SK-N-SH treated with all-trans-retinoic acid at 6 μM for 48 hours (cell line): ENCODE data around the gene PRKAG2.

ENCODE experiments used
- ATAC-seq: fragments of 200-7000 bp; cut with Tn5 transposase; 3 replicates; pipeline ENCODE4 v1.9.1; 2020; ENCODE audit warnings: mild to moderate bottlenecking, moderate library complexity
- ARNTL ChIP-seq: fragments of 450-650 bp; formaldehyde crosslinking; IDR thresholded peaks from 2 replicates; pipeline ENCODE4 v1.5.0; 2020; ENCODE audit warnings: low read depth, mild to moderate bottlenecking, moderate library complexity, borderline replicate concordance
- BACH2 ChIP-seq: fragments of 250-450 bp; sonication (Bioruptor Pico); IDR thresholded peaks from 2 replicates; pipeline ENCODE4 v1.9.0; 2021; ENCODE audit warnings: mild to moderate bottlenecking, borderline replicate concordance
- CSDC2 ChIP-seq: fragments of 250-450 bp; sonication (Bioruptor Pico); IDR thresholded peaks from 2 replicates; pipeline ENCODE4 v1.5.0; 2020; ENCODE audit warnings: mild to moderate bottlenecking, moderate library complexity
- CSRNP3 ChIP-seq: fragments of 250-450 bp; sonication (Bioruptor Pico); IDR thresholded peaks from 2 replicates; pipeline ENCODE4 v1.5.1; 2021; ENCODE audit warnings: mild to moderate bottlenecking, moderate library complexity
- ESRRG ChIP-seq: fragments of 250-450 bp; sonication (Bioruptor Pico); IDR thresholded peaks from 2 replicates; pipeline ENCODE4 v1.6.1; 2021; ENCODE audit warnings: mild to moderate bottlenecking
- GLIS3 ChIP-seq: fragments of 250-450 bp; sonication (Bioruptor Pico); IDR thresholded peaks from 2 replicates; pipeline ENCODE4 v1.5.0; 2020; ENCODE audit warnings: mild to moderate bottlenecking, moderate library complexity
- ISL1 ChIP-seq: fragments of 250-450 bp; sonication (Bioruptor Pico); IDR thresholded peaks from 2 replicates; pipeline ENCODE4 v2.1.2; 2022; ENCODE audit warnings: mild to moderate bottlenecking, moderate library complexity
- PATZ1 ChIP-seq: fragments of 250-450 bp; sonication (Bioruptor Pico); IDR thresholded peaks from 2 replicates; pipeline ENCODE4 v1.8.0; 2020; ENCODE audit warnings: mild to moderate bottlenecking, moderate library complexity, borderline replicate concordance
- POU6F1 ChIP-seq: fragments of 250-450 bp; sonication (Bioruptor Pico); IDR thresholded peaks from 2 replicates; pipeline ENCODE4 v1.8.0; 2021; ENCODE audit warnings: low read depth, mild to moderate bottlenecking, moderate library complexity, borderline replicate concordance
- PPARA ChIP-seq: fragments of 250-450 bp; sonication (Bioruptor Pico); IDR thresholded peaks from 2 replicates; pipeline ENCODE4 v1.5.0; 2020; ENCODE audit warnings: mild to moderate bottlenecking, borderline replicate concordance
- SNAI2 ChIP-seq: fragments of 250-450 bp; sonication (Bioruptor Pico); IDR thresholded peaks from 2 replicates; pipeline ENCODE4 v1.5.0; 2020; ENCODE audit warnings: mild to moderate bottlenecking, moderate library complexity
- TCF4 ChIP-seq: fragments of 250-450 bp; sonication (Bioruptor Pico); IDR thresholded peaks from 2 replicates; pipeline ENCODE4 v1.8.0; 2021; ENCODE audit warnings: mild to moderate bottlenecking, moderate library complexity, borderline replicate concordance
- TOX ChIP-seq: fragments of 250-450 bp; sonication (Bioruptor Pico); IDR thresholded peaks from 2 replicates; pipeline ENCODE4 v1.8.0; 2021; ENCODE audit warnings: mild to moderate bottlenecking, moderate library complexity, borderline replicate concordance
- ZC3H10 ChIP-seq: fragments of 250-450 bp; sonication (Bioruptor Pico); IDR thresholded peaks from 2 replicates; pipeline ENCODE4 v1.5.1; 2021; ENCODE audit warnings: mild to moderate bottlenecking, moderate library complexity
- ZFP3 ChIP-seq: fragments of 250-450 bp; sonication (Bioruptor Pico); IDR thresholded peaks from 2 replicates; pipeline ENCODE4 v1.5.0; 2020; ENCODE audit warnings: mild to moderate bottlenecking, moderate library complexity
- ZFP30 ChIP-seq: fragments of 450-650 bp; formaldehyde crosslinking; IDR thresholded peaks from 2 replicates; pipeline ENCODE4 v1.5.0; 2022; ENCODE audit warnings: mild to moderate bottlenecking, moderate library complexity
- ZNF565 ChIP-seq: fragments of 450-650 bp; formaldehyde crosslinking; conservative IDR thresholded peaks from 2 replicates; pipeline ENCODE4 v1.5.0; 2020; ENCODE audit warnings: low read depth, mild to moderate bottlenecking, moderate library complexity
- ZNF70 ChIP-seq: fragments of 450-650 bp; formaldehyde crosslinking; IDR thresholded peaks from 2 replicates; pipeline ENCODE4 v1.5.0; 2020; ENCODE audit warnings: mild to moderate bottlenecking, moderate library complexity
- TF ChIP-seq, protein P1 (sequence below): fragments of 250-450 bp; sonication (Bioruptor Pico); IDR thresholded peaks from 2 replicates; pipeline ENCODE4 v1.5.1; 2020; ENCODE audit warnings: low read depth, mild to moderate bottlenecking, moderate library complexity
- TF ChIP-seq, protein P2 (sequence below): fragments of 250-450 bp; sonication (Bioruptor Pico); IDR thresholded peaks from 2 replicates; pipeline ENCODE4 v1.5.0; 2020; ENCODE audit warnings: mild to moderate bottlenecking, moderate library complexity

Gene PRKAG2

DNA sequence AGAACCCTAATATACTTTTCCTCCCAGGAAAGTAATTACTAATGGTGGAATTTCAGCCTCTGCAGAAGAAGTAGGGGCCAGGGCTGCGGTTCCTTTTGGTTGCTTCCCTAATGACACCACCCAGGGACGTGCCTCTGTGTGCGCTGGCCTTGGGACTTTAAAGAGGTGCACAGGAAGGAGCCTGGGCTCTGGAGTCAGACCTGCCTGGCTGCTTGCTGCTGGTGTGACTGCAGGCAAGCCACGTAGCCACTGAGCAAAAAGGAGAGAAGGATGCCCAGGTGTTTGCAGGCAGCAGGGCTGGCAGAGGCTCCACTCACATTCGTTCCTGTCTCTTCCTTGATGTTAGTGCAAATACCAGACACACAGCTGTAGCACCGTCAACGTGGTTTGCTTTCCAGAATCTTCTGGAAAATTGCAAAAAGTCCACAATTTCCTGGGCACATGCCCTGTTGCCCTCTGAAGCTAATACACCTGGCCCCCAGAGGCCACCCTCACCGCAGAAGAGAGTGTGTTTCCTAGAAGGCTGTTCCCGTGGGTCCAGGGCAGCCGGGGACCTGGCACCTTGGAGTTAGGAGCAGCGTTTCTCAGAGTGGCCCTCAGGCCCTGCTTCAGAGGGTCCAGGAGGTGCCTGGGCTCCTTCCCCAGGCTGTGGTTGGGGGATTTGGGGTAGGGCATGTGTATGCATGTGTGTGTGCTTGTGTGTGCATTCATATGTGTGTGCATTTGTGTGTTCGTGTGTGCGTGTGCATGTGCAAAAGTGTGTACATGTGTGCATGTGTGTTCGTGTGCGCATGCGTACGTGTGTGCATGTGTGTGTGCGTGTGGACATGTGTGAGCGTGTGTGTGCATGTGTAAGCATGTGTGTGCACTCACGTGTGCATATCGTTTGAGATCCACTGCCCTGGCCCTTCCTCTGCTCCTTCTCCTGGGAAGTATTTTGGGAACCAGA is 12.8 kb upstream of the PRKAG2 start (continued):
- TF ChIP-seq, protein P1, sequence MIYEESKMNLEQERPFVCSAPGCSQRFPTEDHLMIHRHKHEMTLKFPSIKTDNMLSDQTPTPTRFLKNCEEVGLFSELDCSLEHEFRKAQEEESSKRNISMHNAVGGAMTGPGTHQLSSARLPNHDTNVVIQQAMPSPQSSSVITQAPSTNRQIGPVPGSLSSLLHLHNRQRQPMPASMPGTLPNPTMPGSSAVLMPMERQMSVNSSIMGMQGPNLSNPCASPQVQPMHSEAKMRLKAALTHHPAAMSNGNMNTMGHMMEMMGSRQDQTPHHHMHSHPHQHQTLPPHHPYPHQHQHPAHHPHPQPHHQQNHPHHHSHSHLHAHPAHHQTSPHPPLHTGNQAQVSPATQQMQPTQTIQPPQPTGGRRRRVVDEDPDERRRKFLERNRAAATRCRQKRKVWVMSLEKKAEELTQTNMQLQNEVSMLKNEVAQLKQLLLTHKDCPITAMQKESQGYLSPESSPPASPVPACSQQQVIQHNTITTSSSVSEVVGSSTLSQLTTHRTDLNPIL (CRISPR knock-in tag): no peak
- TF ChIP-seq PPARA (CRISPR knock-in tag): no peak
- no peak for TF ChIP-seq ZC3H10

DNA sequence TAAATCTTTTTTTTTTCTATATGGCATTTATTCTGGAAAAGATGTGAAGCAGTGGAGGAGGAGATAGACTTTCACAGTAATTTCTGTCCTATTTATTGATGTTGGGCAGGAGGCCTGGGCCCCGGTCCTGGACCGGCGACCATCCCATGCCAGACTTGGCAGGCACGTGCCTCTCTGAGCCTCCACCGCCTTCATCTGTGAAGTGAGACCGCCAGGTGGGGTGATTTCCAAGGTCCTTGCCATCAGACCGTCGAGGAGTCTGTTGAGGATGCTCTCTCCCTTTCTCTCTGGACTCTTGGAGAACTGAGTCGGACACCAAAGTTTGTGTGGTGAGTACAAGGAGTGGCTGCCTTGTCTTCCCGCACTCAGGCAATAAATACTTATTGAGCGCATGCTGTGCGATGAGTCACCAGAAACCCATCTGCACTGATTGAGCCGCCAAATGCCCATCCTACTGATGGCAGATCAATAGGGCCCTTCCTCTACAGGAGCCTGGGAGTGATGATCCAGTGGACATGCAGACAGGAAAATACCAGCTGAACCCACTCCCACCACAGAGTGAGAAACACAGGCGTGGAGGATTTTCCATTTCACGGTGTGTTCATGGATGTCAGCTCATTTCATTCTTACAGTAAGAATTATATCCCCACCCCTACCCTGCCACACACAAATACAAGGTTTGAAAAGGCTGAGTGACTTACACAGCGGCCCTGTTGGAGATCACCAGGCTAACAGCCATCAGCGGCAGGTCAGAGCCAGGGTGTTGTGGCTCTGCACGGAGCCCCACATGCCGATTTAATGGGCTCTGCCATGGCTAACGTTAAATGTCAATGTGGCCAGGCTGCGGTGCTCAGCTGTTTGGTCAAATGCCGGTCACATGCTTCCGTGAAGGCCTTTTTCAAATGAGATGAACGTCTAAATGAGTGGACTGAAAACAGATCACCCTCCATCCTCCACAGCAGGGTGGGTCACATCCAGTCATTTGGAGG is 11.5 kb upstream of the PRKAG2 start:
- TF ChIP-seq ESRRG (CRISPR knock-in tag) (no peak), ZNF70 (CRISPR knock-in tag) (no peak), TCF4 (no peak), ZNF565 (no peak), POU6F1 (CRISPR knock-in tag) (no peak), ZFP30 (CRISPR knock-in tag) (no peak), TOX (CRISPR knock-in tag) (no peak)
- TF ChIP-seq, protein P2, sequence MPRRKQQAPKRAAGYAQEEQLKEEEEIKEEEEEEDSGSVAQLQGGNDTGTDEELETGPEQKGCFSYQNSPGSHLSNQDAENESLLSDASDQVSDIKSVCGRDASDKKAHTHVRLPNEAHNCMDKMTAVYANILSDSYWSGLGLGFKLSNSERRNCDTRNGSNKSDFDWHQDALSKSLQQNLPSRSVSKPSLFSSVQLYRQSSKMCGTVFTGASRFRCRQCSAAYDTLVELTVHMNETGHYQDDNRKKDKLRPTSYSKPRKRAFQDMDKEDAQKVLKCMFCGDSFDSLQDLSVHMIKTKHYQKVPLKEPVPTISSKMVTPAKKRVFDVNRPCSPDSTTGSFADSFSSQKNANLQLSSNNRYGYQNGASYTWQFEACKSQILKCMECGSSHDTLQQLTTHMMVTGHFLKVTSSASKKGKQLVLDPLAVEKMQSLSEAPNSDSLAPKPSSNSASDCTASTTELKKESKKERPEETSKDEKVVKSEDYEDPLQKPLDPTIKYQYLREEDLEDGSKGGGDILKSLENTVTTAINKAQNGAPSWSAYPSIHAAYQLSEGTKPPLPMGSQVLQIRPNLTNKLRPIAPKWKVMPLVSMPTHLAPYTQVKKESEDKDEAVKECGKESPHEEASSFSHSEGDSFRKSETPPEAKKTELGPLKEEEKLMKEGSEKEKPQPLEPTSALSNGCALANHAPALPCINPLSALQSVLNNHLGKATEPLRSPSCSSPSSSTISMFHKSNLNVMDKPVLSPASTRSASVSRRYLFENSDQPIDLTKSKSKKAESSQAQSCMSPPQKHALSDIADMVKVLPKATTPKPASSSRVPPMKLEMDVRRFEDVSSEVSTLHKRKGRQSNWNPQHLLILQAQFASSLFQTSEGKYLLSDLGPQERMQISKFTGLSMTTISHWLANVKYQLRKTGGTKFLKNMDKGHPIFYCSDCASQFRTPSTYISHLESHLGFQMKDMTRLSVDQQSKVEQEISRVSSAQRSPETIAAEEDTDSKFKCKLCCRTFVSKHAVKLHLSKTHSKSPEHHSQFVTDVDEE (CRISPR knock-in tag): no peak
- ATAC-seq: no peak

GRCh38 chr7:151886783-151887182 is 9.9 kb upstream of the PRKAG2 start:
- no peak for ATAC-seq
- TF ChIP-seq, protein P1 (CRISPR knock-in tag): no peak
- TF ChIP-seq SNAI2 (CRISPR knock-in tag): no peak
- TF ChIP-seq PPARA (CRISPR knock-in tag): no peak
- TF ChIP-seq ISL1 (CRISPR knock-in tag): no peak
- TF ChIP-seq ZC3H10: no peak
- TF ChIP-seq GLIS3 (CRISPR knock-in tag): no peak
- no peak for TF ChIP-seq ZFP30 (CRISPR knock-in tag)
- no peak for TF ChIP-seq TOX (CRISPR knock-in tag)
- TF ChIP-seq CSDC2 (CRISPR knock-in tag): no peak
- TF ChIP-seq TCF4: no peak
- no peak for TF ChIP-seq CSRNP3

- TF ChIP-seq ESRRG (CRISPR knock-in tag): no peak
- TF ChIP-seq ISL1 (CRISPR knock-in tag): no peak
- no peak for TF ChIP-seq ARNTL (CRISPR knock-in tag)
- no peak for TF ChIP-seq PATZ1
- no peak for TF ChIP-seq BACH2 (CRISPR knock-in tag)
- no peak for TF ChIP-seq ZFP3 (CRISPR knock-in tag)
- no peak for TF ChIP-seq TCF4
- TF ChIP-seq, all 23 proteins: peak for 0
- ATAC-seq: no peak
Observed at GRCh38 chr7:151885202-151885580, 8.3 kb upstream of the PRKAG2 start.
